HepG2 (cell line): ENCODE results near the gene PLPPR3. TPM values are rescaled to one million over a fixed set of nuclear protein-coding genes. Genes with fewer than 3 reads are reported as not detected.

Source experiments
- BHLHE40 ChIP-seq: IDR thresholded peaks from 2 replicates; pipeline ENCODE4 v1.6.1; 2011; ENCODE audit warnings: low read length, improper control_type of control experiment
- HNRNPLL ChIP-seq: fragments of 200-400 bp; formaldehyde crosslinking; IDR thresholded peaks from 2 replicates; pipeline ENCODE4 v1.6.1; 2017; ENCODE audit warnings: mild to moderate bottlenecking, low read depth, low read length; ENCODE audit not compliant: poor library complexity, severe bottlenecking
- HOXA5 ChIP-seq: sonication (generic); formaldehyde crosslinking; IDR thresholded peaks from 2 replicates; pipeline ENCODE4 v1.4.0; 2020; ENCODE audit warnings: missing genetic modification reagents
- MBD4 ChIP-seq: IDR thresholded peaks from 2 replicates; pipeline ENCODE4 v1.6.1; 2012; ENCODE audit warnings: low read length, inconsistent platforms, borderline replicate concordance
- NCOA2 ChIP-seq: sonication (generic); formaldehyde crosslinking; IDR thresholded peaks from 2 replicates; pipeline ENCODE4 v1.8.0; 2022; ENCODE audit warnings: inconsistent platforms
- RBFOX2 ChIP-seq: fragments of 200-400 bp; formaldehyde crosslinking; IDR thresholded peaks from 2 replicates; pipeline ENCODE4 v1.6.1; 2017; ENCODE audit warnings: low read depth, mild to moderate bottlenecking, low read length
- ZNF557 ChIP-seq: sonication (generic); formaldehyde crosslinking; IDR thresholded peaks from 2 replicates; pipeline ENCODE4 v1.4.0; 2020; ENCODE audit warnings: missing genetic modification reagents
- ZNF790 ChIP-seq: sonication (generic); formaldehyde crosslinking; IDR thresholded peaks from 2 replicates; pipeline ENCODE4 v1.8.0; 2022; ENCODE audit warnings: missing genetic modification reagents, mild to moderate bottlenecking, borderline replicate concordance
- polyA plus RNA-seq, 8 experiments: library from polyadenylated mRNA; depleted of rRNA in 3 of 8; stranded (reverse) in 7 of 8; unstranded in 1 of 8; fragments of >200 nt; fragmentation: Illumina TruSeq in 4 of 8; extraction: Trizol in 4 of 8; gene quantifications; 2 replicates each; pipeline versions ENCODE4 v1.2.1 to v1.2.3, GENCODE V29; 2011 to 2016; ENCODE audit warnings: low read depth in 4 of 8, missing spikeins in 1 of 8, mixed read lengths in 1 of 8; ENCODE audit not compliant: insufficient read depth in 1 of 8
- total RNA-seq, 5 experiments: library from RNA; depleted of rRNA; stranded (reverse); fragments of >200 nt; fragmentation: Illumina TruSeq; extraction: Trizol; gene quantifications; 2 replicates each; pipeline ENCODE4 v1.2.3, GENCODE V29; 2016; ENCODE audit warnings: low read depth in 1 of 5
- TF ChIP-seq, protein P1 (sequence below): sonication (generic); formaldehyde crosslinking; conservative IDR thresholded peaks from 2 replicates; pipeline ENCODE4 v1.4.0; 2020; ENCODE audit warnings: missing genetic modification reagents
- TF ChIP-seq, protein P2 (sequence below): sonication (generic); formaldehyde crosslinking; IDR thresholded peaks from 2 replicates; pipeline ENCODE4 v1.9.0; 2022; ENCODE audit warnings: missing genetic modification reagents, mild to moderate bottlenecking, borderline replicate concordance
- TF ChIP-seq, protein P3 (sequence below): sonication (generic); formaldehyde crosslinking; IDR thresholded peaks from 2 replicates; pipeline ENCODE4 v1.4.0; 2020; ENCODE audit warnings: missing genetic modification reagents

The PLPPR3 gene
- total and polyA plus RNA-seq, 2 of the 13 experiments (the other 11 are each of a cell fraction or from before 2014, with no cell fraction given) = 0.07 to 0.16 TPM

DNA sequence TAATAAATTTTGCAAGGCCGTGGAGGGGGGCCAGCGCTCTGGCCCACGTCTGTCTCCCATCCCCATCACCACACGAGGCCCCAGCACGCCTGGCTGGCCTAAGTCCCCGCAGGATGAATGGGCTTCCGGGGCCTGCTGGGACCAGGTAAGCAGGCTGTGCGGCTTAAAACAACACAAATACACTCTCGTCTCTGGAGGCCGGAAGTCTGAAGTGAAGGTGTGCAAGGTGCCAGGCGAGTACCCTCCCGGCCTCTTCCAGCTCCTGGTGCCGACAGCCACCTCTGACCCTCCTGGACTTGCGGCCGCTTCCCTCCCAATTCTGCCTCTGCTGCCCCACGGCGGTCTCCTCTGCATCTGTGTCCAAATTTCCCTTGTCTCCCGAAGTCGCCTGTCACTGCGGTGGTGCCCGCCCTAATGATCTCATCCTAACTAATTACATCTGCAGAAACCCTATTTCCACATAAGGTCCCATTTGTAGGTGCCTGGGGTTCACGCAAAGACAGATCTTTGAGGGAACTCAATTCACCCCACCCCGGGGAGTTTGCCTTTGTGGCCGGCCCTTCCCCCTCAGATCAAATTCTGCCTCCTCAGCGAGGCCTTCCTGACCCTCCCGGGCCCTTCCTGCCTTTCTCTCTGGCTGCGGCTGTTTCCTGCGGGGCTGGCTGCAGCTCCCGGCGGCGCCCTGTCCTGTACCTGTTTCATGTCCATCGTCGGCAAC is 32.6 kb downstream of the PLPPR3 start (continued):
- TF ChIP-seq, protein P1, sequence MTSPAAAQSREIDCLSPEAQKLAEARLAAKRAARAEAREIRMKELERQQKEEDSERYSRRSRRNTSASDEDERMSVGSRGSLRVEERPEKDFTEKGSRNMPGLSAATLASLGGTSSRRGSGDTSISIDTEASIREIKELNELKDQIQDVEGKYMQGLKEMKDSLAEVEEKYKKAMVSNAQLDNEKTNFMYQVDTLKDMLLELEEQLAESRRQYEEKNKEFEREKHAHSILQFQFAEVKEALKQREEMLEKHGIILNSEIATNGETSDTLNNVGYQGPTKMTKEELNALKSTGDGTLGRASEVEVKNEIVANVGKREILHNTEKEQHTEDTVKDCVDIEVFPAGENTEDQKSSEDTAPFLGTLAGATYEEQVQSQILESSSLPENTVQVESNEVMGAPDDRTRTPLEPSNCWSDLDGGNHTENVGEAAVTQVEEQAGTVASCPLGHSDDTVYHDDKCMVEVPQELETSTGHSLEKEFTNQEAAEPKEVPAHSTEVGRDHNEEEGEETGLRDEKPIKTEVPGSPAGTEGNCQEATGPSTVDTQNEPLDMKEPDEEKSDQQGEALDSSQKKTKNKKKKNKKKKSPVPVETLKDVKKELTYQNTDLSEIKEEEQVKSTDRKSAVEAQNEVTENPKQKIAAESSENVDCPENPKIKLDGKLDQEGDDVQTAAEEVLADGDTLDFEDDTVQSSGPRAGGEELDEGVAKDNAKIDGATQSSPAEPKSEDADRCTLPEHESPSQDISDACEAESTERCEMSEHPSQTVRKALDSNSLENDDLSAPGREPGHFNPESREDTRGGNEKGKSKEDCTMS (CRISPR knock-in tag) = no peak
- no peak for TF ChIP-seq HOXA5 (CRISPR knock-in tag)
- TF ChIP-seq, protein P2, sequence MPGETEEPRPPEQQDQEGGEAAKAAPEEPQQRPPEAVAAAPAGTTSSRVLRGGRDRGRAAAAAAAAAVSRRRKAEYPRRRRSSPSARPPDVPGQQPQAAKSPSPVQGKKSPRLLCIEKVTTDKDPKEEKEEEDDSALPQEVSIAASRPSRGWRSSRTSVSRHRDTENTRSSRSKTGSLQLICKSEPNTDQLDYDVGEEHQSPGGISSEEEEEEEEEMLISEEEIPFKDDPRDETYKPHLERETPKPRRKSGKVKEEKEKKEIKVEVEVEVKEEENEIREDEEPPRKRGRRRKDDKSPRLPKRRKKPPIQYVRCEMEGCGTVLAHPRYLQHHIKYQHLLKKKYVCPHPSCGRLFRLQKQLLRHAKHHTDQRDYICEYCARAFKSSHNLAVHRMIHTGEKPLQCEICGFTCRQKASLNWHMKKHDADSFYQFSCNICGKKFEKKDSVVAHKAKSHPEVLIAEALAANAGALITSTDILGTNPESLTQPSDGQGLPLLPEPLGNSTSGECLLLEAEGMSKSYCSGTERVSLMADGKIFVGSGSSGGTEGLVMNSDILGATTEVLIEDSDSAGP (CRISPR knock-in tag) = peak; percentile 78; the same call in 1 of the 2 replicates
- TF ChIP-seq HNRNPLL = peak; percentile 31
- TF ChIP-seq RBFOX2 = no peak
- no peak for TF ChIP-seq BHLHE40
- TF ChIP-seq ZNF790 (CRISPR knock-in tag) = no peak
- TF ChIP-seq NCOA2 (CRISPR knock-in tag) = 0 out of 2 replicates have a peak, but pooled peaks have one; percentile 32
- no peak for TF ChIP-seq ZNF557 (CRISPR knock-in tag)
- no peak for TF ChIP-seq MBD4
- TF ChIP-seq, protein P3, sequence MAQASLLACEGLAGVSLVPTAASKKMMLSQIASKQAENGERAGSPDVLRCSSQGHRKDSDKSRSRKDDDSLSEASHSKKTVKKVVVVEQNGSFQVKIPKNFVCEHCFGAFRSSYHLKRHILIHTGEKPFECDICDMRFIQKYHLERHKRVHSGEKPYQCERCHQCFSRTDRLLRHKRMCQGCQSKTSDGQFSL (CRISPR knock-in tag) = no peak
